Upper lobe of left lung (tissue), 4 donors: ENCODE data around the gene OR2AJ1.

Experiments
- CTCF ChIP-seq, 6 experiments: fragments of 450-650 bp in 4 of 6; fragments of 200-600 bp in 2 of 6; sonication (generic) in 2 of 6; IDR thresholded peaks; one replicate each; pipeline ENCODE4 v1.5.1; 2016 to 2019; ENCODE audit warnings: antibody characterized with exemption in 6 of 6
- POLR2A ChIP-seq, 4 donors: fragments of 450-650 bp; IDR thresholded peaks; one replicate each; pipeline ENCODE4 v1.5.1; 2016 to 2017; ENCODE audit warnings: antibody characterized with exemption in 4 of 4, mild to moderate bottlenecking in 2 of 4
- POLR2AphosphoS5 ChIP-seq, 2 donors: sonication (generic); formaldehyde crosslinking; IDR thresholded peaks; one replicate each; pipeline ENCODE4 v1.5.1; 2017; ENCODE audit warnings: antibody characterized with exemption in 2 of 2

- TF ChIP-seq CTCF (IDR thresholded peaks at IDR 0.05) (no peak), POLR2A (IDR thresholded peaks at IDR 0.05) (no peak), POLR2AphosphoS5 (IDR thresholded peaks at IDR 0.05) (no peak)
Measured at GRCh38 chr1:247942624-247943023, 17.9 kb downstream of the OR2AJ1 start.
